C4-2B (cell line): ENCODE results near the gene CFD.

ENCODE experiments used
- H3K27ac ChIP-seq: fragments of 450-650 bp; 2 replicates; pipeline ENCODE4 v1.5.1; 2017
- ZFX ChIP-seq: fragments of 450-650 bp; IDR thresholded peaks from 2 replicates; pipeline ENCODE4 v1.6.1; 2017
- TF ChIP-seq, protein P1 (sequence below): fragments of 450-650 bp; conservative IDR thresholded peaks from 2 replicates; pipeline ENCODE4 v1.5.1; 2017; ENCODE audit warnings: mild to moderate bottlenecking

CFD gene

DNA sequence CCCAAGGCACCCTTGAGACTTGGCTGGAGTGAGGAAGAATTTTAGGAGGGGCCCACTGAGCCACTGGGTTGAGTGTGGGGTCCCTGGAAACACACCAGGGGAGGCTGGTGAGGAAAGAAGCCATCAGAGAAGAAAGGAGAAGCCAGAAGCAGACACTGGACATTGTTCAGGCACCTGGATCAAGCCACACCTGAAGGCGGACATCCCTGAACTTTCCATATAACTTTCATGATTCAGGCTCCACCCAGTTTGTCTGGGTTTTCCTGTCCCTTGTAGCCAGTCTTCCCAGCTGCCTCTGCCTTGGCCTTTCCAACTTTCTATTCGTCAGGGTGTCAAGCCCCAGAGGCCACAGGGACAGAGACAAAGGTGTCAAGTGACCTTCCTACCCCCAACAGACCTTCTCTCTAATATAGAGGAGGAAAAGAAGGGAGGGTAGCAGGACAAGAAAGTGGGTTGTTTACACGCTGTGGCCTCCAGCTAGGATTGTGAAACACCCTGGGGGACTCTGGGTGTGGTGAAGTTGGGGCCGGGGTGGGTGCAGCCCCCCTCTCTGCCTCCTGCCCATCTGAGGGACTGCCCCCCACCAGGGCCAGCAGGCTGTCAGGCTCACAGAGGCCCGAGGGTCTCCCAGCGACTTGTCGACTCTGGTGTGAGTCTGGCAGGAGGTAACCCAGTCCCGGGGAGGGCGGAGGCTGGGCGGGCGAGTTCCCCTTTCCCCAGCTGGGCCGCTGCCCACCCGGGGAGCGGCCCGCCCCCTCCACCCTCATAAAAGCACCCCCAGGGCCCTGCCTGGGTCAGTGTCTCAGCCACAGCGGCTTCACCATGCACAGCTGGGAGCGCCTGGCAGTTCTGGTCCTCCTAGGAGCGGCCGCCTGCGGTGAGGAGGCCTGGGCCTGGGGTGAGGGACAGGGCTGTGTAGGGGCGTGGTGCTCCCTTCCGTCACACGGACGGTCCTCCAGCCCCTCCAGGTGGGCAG lies at the start of gene CFD:
TSS of gene CFD (plus strand) at position 797 of the 976 bp plus-strand sequence. CDS start at position 823, 26 bp downstream.
- peak within 1 kb of the TSS; percentile 53 for H3K27ac ChIP-seq
- TF ChIP-seq, protein P1, sequence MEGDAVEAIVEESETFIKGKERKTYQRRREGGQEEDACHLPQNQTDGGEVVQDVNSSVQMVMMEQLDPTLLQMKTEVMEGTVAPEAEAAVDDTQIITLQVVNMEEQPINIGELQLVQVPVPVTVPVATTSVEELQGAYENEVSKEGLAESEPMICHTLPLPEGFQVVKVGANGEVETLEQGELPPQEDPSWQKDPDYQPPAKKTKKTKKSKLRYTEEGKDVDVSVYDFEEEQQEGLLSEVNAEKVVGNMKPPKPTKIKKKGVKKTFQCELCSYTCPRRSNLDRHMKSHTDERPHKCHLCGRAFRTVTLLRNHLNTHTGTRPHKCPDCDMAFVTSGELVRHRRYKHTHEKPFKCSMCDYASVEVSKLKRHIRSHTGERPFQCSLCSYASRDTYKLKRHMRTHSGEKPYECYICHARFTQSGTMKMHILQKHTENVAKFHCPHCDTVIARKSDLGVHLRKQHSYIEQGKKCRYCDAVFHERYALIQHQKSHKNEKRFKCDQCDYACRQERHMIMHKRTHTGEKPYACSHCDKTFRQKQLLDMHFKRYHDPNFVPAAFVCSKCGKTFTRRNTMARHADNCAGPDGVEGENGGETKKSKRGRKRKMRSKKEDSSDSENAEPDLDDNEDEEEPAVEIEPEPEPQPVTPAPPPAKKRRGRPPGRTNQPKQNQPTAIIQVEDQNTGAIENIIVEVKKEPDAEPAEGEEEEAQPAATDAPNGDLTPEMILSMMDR, result no peak
- no peak for TF ChIP-seq ZFX

GRCh38 chr19:810077-810855 lies 49.2 kb upstream of the CFD start:
- TF ChIP-seq ZFX, result no peak
- TF ChIP-seq, protein P1, result no peak
- H3K27ac ChIP-seq, result no peak overlapping the region

- TF ChIP-seq, protein P1, result no peak
- TF ChIP-seq ZFX, result no peak
- no peak overlapping the region for H3K27ac ChIP-seq
These were observed 48.5 kb upstream of the CFD start for GRCh38 chr19:810883-811489.

DNA sequence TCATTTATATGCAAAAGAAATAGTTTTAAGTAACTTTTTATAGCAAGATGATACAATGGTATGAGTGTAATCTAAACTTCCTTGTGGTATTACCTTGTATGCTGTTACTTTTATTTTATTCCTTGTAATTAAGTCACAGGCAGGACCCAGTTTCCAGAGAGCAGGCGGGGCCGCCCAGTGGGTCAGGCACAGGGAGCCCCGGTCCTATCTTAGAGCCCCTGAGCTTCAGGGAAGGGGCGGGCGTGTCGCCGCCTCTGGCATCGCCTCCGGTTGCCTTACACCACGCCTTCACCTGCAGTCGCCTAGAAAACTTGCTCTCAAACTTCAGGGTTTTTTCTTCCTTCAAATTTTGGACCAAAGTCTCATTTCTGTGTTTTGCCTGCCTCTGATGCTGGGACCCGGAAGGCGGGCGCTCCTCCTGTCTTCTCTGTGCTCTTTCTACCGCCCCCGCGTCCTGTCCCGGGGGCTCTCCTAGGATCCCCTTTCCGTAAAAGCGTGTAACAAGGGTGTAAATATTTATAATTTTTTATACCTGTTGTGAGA lies 47.9 kb upstream of the CFD start:
- no peak overlapping the region for H3K27ac ChIP-seq
- TF ChIP-seq, protein P1, result no peak
- no peak for TF ChIP-seq ZFX

DNA sequence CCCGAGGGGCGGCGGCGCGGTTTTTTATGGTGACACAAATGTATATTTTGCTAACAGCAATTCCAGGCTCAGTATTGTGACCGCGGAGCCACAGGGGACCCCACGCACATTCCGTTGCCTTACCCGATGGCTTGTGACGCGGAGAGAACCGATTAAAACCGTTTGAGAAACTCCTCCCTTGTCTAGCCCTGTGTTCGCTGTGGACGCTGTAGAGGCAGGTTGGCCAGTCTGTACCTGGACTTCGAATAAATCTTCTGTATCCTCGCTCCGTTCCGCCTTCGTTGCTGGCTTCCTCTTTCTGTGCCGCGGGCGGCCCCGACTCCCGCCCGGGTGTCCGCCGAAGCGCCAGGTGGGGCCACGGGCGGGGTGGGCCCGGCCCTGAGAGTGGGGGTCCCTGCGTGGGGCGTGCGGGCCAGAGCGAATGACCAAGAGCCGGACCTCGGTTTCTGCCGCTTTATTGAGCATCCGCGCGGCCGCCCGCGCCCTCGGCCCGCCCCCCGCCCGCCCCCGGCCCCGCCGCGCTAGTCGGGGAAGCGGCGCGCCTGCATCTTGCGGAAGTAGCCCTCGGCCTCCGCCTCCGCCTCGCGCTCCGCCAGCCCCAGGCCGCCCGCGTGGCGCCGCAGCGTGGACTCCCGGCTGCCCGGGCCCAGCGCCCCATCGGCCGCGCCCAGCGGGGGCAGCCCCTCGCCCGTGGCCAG lies 47.3 kb upstream of the CFD start:
- no peak for TF ChIP-seq ZFX
- TF ChIP-seq, protein P1, result no peak

DNA sequence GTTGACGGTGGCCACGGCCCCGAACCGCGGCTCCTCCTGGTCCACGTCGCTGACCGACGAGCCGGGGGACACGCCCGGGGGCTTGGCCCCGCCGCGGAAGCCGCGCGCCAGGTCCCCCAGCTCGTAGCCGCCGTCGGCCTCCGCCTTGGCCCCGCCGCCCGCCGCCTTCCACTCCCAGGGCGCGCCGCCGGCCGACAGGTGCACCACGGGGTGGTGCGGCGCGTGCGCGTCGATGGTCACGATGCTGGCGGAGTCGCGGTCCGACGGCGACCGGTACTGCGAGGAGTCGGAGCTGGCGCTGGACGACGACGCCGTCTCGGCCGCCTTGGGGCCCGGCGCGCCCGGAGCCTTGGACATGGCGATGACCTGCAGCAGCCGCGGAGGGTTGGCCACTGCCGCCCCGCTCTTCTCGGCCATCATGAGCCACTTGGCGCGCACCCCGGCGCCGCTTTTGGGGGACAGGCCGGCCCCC lies 46.7 kb upstream of the CFD start:
- TF ChIP-seq, protein P1, result no peak
- no peak for TF ChIP-seq ZFX

More for the DNA sequence above, 47.3 kb upstream of the CFD start:
- H3K27ac ChIP-seq, result no peak overlapping the region

More for the DNA sequence above, 46.7 kb upstream of the CFD start:
- no peak overlapping the region for H3K27ac ChIP-seq
